ENCODE measurements around the gene CHID1. TPM values are rescaled to one million over a fixed set of nuclear protein-coding genes. Genes with fewer than 3 reads are reported as not detected.

The CHID1 gene
- total and polyA plus RNA-seq, 2 of the 4 experiments (the other 2 are of a cell fraction) = 34.2 to 121 TPM

DNA sequence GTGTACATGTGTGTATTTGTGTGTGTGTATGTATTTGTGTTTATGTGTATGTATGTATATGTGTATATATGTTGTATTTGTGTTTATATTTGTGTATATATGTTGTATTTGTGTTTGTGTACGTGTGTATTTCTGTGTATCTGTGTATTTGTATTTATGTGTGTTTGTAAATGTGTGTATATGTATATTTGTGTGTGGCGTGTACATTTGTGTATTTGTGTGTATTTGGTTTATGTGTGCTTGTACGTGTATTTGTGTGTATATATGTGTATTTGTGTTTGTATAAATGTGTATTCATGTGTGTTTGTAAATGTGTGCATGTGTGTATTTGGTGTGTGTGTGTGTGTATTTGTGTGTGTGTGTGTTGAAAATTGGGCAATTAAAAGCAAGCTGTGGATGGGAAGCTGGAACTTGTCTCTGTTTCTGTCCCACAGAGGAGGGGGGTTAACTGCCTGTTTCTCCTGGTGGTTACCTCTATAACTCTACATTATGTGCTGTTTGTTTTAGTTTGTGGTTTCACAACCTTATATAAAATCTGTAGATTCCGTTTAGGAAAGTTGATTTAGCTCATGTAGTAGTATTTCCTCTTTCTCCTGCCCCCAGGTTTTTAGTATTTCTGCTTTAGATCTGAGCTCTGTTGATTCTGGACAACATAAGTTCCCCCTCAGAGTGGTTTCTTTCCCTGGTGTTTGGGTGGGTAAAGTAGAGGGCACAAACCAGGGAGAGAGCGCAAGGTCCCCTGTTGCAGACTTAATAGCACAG is 44.0 kb upstream of the CHID1 start:
- no peak overlapping the region for H2AK9ac ChIP-seq (replicated peaks; ENCODE audit: low read depth, low read length, poor library complexity)
- WGBS, 2 experiments (ENCODE audit: extremely low coverage in 2 of 2, insufficient read length in 1 of 2) = 94 to 100% methylated on average over 3 of the region's 5 CpGs
- H2AFZ ChIP-seq (replicated peaks; ENCODE audit: low read length, poor library complexity) = no peak overlapping the region
- H2AK5ac ChIP-seq (ENCODE audit: low read depth, low read length) = no peak overlapping the region
- no peaks in the 10 kb centered on the region for H3K27me3 ChIP-seq (ENCODE audit: control insufficient read depth, insufficient read depth, low read length)
- DNase-seq = no peak
- H3K27ac ChIP-seq (ENCODE audit: insufficient read depth, low read length) = no peak overlapping the region
- peak overlapping the region; percentile 32; the same call in 1 of the 2 replicates for H3K23ac ChIP-seq (ENCODE audit: low read depth, low read length)
- intact Hi-C loops (cut with micrococcal nuclease) (no loop called here), dilution Hi-C loops (cut with HindIII; ENCODE audit: low sequenced_read_pairs, unreplicated experiment) (no loop called here), in situ Hi-C loops (cut with MboI; ENCODE audit: low sequenced_read_pairs) (no loop called here)
- no peak overlapping the region for H4K8ac ChIP-seq (ENCODE audit: low read depth in 2 of 2, low read length in 2 of 2)
- H4K91ac ChIP-seq (ENCODE audit: insufficient read depth, low read depth, low read length) = no peak overlapping the region
- H2BK15ac ChIP-seq (ENCODE audit: low read depth, low read length) = no peak overlapping the region
- H4K20me1 ChIP-seq (ENCODE audit: insufficient read depth, low read length) = peaks cover 70% of the 10 kb centered on the region
- H3K56ac ChIP-seq (ENCODE audit: extremely low read depth, insufficient read depth, low read length) = no peak overlapping the region
- no peak overlapping the region for H4K5ac ChIP-seq (ENCODE audit: low read depth, low read length)
- H3K79me1 ChIP-seq (ENCODE audit: low read depth in 1 of 2, low read length in 2 of 2) = peaks cover 23 to 77% of the 10 kb centered on the region in 2 experiments
- no peak overlapping the region for H3K9ac ChIP-seq (ENCODE audit: low read depth, low read length)
- H3K14ac ChIP-seq (replicated peaks; ENCODE audit: low read depth, low read length) = no peak overlapping the region
- CTCF ChIA-PET = interaction anchor here (0.8 kb wide), 1 partner anchor 9 kb away, joined by 3 read pairs; no protein-coding TSS in a partner anchor
- H2BK120ac ChIP-seq (ENCODE audit: low read depth, low read length) = no peak overlapping the region
- H3K4me1 ChIP-seq (ENCODE audit: control insufficient read depth, insufficient read depth, low read length) = peaks cover 15% of the 10 kb centered on the region
- no peak overlapping the region for H2BK20ac ChIP-seq (ENCODE audit: low read depth, low read length)
- peak overlapping the region; percentile 69 for H2BK5ac ChIP-seq (ENCODE audit: low read depth, low read length, poor library complexity, severe bottlenecking)
- peaks cover 20% of the 10 kb centered on the region; the same call in 1 of the 2 replicates for H3K9me1 ChIP-seq (ENCODE audit: insufficient read depth, low read length)
- no peak overlapping the region for H3K4ac ChIP-seq (ENCODE audit: low read depth, low read length)
- H3K4me2 ChIP-seq (ENCODE audit: low read depth, low read length) = no peak overlapping the region
- no peaks in the 10 kb centered on the region for H3K9me3 ChIP-seq (ENCODE audit: control insufficient read depth, insufficient read depth, low read length)
- no peak overlapping the region for H3K18ac ChIP-seq (ENCODE audit: low read depth, low read length)
- H3K36me3 ChIP-seq (ENCODE audit: control insufficient read depth, insufficient read depth, low read length) = peaks cover 15% of the 10 kb centered on the region; the same call in 1 of the 2 replicates
- no peak for ATAC-seq (ENCODE audit: low read depth)
- BruUV-seq (replicated peaks) = no TSS peak
- no peak overlapping the region for H3K4me3 ChIP-seq (ENCODE audit: insufficient read depth, low read depth, low read length)
- POLR2A ChIA-PET (ENCODE audit: unreplicated experiment) = no interaction called here
- TF ChIP-seq, protein P1, sequence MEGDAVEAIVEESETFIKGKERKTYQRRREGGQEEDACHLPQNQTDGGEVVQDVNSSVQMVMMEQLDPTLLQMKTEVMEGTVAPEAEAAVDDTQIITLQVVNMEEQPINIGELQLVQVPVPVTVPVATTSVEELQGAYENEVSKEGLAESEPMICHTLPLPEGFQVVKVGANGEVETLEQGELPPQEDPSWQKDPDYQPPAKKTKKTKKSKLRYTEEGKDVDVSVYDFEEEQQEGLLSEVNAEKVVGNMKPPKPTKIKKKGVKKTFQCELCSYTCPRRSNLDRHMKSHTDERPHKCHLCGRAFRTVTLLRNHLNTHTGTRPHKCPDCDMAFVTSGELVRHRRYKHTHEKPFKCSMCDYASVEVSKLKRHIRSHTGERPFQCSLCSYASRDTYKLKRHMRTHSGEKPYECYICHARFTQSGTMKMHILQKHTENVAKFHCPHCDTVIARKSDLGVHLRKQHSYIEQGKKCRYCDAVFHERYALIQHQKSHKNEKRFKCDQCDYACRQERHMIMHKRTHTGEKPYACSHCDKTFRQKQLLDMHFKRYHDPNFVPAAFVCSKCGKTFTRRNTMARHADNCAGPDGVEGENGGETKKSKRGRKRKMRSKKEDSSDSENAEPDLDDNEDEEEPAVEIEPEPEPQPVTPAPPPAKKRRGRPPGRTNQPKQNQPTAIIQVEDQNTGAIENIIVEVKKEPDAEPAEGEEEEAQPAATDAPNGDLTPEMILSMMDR (conservative IDR thresholded peaks at IDR 0.05; ENCODE audit: low read depth, low read length) = no peak
- TF ChIP-seq FOS (IDR thresholded peaks at IDR 0.05; ENCODE audit: low read depth, low read length) (no peak), SMC3 (IDR thresholded peaks at IDR 0.05; ENCODE audit: low read depth, low read length) (no peak), CEBPB (IDR thresholded peaks at IDR 0.05; ENCODE audit: low read depth, low read length) (no peak), MXI1 (IDR thresholded peaks at IDR 0.05; ENCODE audit: borderline replicate concordance, low read depth, low read length) (no peak), BHLHE40 (IDR thresholded peaks at IDR 0.05; ENCODE audit: low read depth, low read length) (no peak), POLR2A (IDR thresholded peaks at IDR 0.05; ENCODE audit: low read depth, low read length) (no peak), MAFK (IDR thresholded peaks at IDR 0.05; ENCODE audit: low read depth, low read length) (no peak), RCOR1 (IDR thresholded peaks at IDR 0.05; ENCODE audit: insufficient replicate concordance, low read length) (no peak), RFX5 (IDR thresholded peaks at IDR 0.05; ENCODE audit: low read depth, low read length) (no peak), MAZ (IDR thresholded peaks at IDR 0.05; ENCODE audit: borderline replicate concordance, low read depth, low read length) (no peak), NFE2L2 (IDR thresholded peaks at IDR 0.05; ENCODE audit: low read depth, low read length) (no peak), CHD1 (IDR thresholded peaks at IDR 0.05; ENCODE audit: low read depth, low read length) (no peak)
- TF ChIP-seq, protein P2, sequence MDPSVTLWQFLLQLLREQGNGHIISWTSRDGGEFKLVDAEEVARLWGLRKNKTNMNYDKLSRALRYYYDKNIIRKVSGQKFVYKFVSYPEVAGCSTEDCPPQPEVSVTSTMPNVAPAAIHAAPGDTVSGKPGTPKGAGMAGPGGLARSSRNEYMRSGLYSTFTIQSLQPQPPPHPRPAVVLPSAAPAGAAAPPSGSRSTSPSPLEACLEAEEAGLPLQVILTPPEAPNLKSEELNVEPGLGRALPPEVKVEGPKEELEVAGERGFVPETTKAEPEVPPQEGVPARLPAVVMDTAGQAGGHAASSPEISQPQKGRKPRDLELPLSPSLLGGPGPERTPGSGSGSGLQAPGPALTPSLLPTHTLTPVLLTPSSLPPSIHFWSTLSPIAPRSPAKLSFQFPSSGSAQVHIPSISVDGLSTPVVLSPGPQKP (IDR thresholded peaks at IDR 0.05; ENCODE audit: borderline replicate concordance, low read depth, low read length) = no peak
- TF ChIP-seq, protein P3, sequence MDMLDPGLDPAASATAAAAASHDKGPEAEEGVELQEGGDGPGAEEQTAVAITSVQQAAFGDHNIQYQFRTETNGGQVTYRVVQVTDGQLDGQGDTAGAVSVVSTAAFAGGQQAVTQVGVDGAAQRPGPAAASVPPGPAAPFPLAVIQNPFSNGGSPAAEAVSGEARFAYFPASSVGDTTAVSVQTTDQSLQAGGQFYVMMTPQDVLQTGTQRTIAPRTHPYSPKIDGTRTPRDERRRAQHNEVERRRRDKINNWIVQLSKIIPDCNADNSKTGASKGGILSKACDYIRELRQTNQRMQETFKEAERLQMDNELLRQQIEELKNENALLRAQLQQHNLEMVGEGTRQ (IDR thresholded peaks at IDR 0.05; ENCODE audit: low read depth, low read length) = no peak
